Cardiac septum (tissue), 1 donor: ENCODE measurements around the gene TFF1. TPM values are rescaled to one million over a fixed set of nuclear protein-coding genes. Genes with fewer than 3 reads are reported as not detected.

ENCODE experiments used
- DNase-seq: peaks from one replicate; pipeline ENCODE4 v3.0.0-alpha.2; 2020; ENCODE audit warnings: low spot score
- intact Hi-C: fragments of 100-400 bp; cut with DNase I; formaldehyde crosslinking; loops from one replicate; pipeline ENCODE4 v1.14.0; 2022
- total RNA-seq: library from RNA; stranded (reverse); fragmentation: NEBNext Ultra II Directional; extraction: Animal tissue kit (Norgen Biotek cat#: 25700); gene quantifications from one replicate; pipeline ENCODE4 v1.2.1, GENCODE V29; 2021
- donor health status: DM: no; HTN: no; CAD: no.

Gene TFF1
- total RNA-seq, 1 donor from 2014 or later: not detected

- DNase-seq: no peak
- intact Hi-C loops: no loop called here
Observed at GRCh38 chr21:42332557-42333317, 33.6 kb downstream of the TFF1 start.

GRCh38 chr21:42331660-42332059 lies 34.7 kb downstream of the TFF1 start:
- intact Hi-C loops: no loop called here
- DNase-seq: no peak

- intact Hi-C loops: no loop called here
- DNase-seq: no peak
Observed at GRCh38 chr21:42330380-42331371, 35.7 kb downstream of the TFF1 start.

GRCh38 chr21:42324896-42325295 lies 41.4 kb downstream of the TFF1 start:
- intact Hi-C loops: no loop called here
- no peak for DNase-seq

GRCh38 chr21:42321845-42322244 lies 44.5 kb downstream of the TFF1 start:
- no peak for DNase-seq
- intact Hi-C loops: no loop called here

DNA sequence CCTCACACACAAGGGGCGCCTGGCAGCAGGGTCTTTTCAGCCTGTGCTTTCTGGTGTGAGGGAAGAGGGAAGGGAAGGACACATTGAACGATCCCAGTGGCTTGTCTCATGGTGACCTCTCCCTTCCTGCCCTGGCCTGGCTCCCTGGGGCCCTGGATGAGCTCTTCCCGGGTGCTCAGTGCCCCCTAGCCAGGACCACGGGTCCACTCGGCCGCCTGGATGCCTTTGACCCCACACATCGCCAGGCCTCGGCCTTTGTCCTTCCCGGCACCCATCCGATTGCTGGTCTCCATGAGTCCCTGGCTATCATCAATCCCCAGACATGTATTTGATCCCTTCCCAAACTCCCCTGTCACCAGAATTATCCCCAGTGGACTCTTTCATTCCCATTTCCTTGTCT lies 45.1 kb downstream of the TFF1 start:
- peak; percentile 58 for DNase-seq
- intact Hi-C loops: no loop called here

DNA sequence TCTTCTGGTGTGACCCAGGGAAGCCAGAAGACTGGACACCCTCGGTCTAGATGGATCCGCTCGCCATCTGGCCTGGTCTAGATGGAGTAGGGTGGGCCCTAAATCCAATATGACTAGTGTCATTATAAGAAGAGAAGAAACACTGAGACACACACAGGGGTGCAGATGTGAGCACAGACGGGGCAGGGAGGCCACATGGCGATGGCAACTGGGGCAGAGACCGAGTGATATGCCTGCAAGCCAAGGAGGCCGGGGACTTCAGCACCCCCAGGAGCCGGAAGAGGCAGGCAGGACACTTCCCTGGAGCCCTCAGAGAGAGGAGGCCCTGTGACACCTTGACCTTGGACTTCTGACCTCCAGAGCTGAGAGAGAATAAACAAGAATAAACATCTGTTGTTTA lies 45.5 kb downstream of the TFF1 start:
- intact Hi-C loops: no loop called here
- peak; percentile 49 for DNase-seq

- intact Hi-C loops: no loop called here
- peak; percentile 73 for DNase-seq
Observed at GRCh38 chr21:42319851-42320572, 46.3 kb downstream of the TFF1 start.

DNA sequence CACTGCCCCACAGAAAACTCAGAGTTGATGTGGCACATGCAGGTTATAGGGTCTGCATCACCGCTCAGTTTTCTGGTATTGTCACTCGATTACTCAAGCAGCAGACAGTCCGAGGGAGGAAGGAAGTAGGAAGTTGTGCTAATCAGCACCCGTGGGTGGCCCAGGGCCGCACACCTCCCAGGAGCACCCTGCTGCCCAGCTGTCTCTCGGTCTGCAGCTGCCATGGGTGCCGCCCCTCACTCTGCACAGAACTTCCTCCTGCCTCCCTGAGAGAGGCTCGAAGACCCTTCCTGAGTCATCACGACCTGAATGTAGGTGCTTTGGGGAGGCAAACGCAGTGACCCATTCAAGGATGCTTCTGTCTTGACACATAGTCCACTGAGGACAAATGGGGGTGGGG lies 47.0 kb downstream of the TFF1 start:
- peak; percentile 82 for DNase-seq
- intact Hi-C loops: no loop called here

GRCh38 chr21:42317826-42318746 lies 48.2 kb downstream of the TFF1 start:
- DNase-seq: peak; percentile 67
- intact Hi-C loops: no loop called here

- peak; percentile 70 for DNase-seq
- intact Hi-C loops: no loop called here
Observed at GRCh38 chr21:42317341-42317741, 49.0 kb downstream of the TFF1 start.

DNA sequence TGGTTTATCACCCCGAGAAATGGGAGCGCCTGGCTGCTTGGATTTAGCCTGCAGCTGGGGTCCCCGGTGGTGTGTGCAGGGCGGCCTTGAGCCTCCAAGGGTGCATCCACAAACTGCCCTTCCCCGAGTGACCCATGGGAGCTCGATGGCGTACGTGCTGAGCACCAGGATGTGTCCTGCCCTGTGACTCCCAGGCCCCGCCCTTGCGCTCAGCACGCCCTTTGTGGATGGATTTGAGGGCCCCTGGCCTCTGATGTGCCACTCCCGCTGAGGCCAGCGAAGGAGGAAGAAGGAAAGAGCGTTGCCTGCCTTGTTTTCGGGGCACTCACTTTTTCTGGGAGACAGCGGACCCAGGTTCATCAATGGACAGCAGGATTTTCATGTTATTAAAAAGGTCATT lies 49.4 kb downstream of the TFF1 start:
- intact Hi-C loops: no loop called here
- peak; percentile 69 for DNase-seq

DNA sequence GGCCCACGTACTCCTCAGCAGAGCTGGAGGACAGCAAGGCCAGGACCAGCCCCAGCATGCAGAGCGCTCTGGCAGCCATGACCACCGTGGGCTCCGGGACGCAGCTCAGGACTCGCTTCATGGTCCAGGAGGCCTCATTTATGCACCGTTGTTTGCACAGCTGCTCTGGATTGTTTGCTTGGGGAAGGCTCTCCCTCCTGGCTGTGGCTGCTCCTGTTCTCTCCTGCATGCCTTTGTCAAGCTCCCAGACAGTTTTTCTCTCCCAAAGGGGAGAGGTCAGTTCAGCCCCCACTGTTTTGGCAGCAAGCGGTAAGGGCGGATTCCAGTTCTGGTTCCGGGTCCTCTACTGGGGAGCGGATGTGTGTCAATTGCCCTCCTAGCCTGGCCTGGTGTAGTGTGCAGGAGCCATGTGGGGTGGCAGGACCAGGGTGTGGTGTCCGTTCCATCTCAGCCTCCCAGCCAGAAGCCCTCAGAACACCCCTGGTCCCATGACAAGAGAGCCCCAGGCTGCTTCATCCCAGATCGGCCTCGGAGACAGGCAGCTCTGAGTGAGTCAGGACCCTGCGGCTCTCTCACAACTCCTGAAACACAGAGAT lies 50.9 kb downstream of the TFF1 start, which contains the start of gene TFF3:
TFF3 (minus strand) TSS at position 114 of the 596 bp plus-strand sequence; CDS start at position 79, 35 bp downstream.
- intact Hi-C loops: no loop called here
- peak; percentile 72 for DNase-seq

DNA sequence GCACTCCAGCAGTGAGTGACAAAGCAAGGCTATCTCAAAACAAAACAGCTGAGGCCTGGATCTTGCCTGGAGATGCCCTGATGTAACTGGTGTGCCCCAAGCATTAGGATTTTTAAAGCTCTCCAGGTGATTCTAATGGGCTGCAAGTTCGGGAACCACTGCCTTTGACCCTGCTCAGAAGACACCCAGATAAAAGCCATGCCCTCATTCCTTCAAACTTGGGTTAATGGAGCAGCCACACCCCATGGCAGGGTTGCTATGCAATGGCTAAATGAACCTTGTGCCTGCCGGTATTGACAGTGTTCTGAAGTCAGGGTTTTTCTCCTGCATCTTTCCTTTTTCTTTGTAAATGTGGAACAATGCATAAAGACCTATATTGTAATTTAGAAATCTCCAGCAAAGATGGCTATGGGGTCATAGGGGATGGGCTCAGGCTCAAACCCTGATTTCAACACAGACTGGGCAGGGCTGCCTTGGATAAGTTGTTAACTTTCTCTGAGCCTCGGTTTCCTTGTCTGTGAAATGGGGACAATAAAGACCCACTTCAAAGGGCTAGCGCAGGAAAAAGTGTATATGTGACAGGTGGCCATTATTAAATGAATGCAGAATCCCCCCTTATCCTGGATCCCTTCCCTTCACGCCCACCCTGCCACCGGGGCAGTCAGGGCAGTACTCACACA lies 51.6 kb downstream of the TFF1 start:
- intact Hi-C loops: no loop called here
- peak; percentile 47 for DNase-seq

DNA sequence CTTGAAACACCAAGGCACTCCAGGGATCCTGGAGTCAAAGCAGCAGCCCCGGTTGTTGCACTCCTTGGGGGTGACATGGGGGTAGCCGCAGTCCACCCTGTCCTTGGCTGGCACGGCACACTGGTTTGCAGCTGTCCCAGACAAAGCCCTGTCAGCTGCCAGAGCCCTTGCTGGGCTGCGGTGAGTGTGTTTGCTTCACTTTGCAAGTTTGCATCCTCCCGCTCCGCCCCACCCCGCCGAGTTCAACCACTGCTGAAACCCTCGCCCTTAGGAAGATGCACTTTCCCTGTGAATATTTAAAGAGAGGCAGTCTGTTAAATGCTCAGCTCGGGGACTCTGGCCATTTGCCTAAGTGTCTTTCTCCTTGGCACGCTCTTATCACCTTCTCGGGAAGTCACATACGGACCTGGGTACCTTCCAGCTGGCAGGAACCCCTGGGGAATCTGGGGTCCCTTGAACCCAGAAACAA lies 52.8 kb downstream of the TFF1 start:
- DNase-seq: peak; percentile 69
- intact Hi-C loops: no loop called here

DNA sequence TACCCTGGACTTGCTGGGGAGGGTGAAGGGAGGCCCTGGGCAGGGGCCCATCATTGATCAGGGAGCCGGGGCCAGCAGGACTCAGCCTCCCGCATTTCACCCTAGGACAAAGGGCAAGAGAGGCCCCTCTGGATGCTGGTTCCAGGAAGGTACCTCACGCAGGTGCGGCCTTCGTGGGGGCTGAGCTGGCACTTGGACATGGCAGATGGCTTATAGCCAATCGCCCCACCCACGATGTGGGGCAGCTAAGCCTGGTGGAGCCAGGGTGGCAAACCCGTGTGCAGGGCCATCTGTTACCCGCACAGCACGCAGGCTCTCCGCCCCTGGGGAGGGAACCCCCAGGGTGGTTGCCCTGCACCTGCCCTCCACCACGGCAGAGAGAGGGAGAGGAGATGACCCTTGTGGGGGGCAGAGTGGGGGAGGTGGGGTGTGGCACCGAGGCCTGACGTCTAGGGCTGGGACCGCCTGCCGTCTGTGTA lies 53.7 kb downstream of the TFF1 start:
- intact Hi-C loops: no loop called here
- peak; percentile 35 for DNase-seq
